T-helper 17 cell (primary cell): ENCODE data around the gene UNC5A. TPM values are rescaled to one million over a fixed set of nuclear protein-coding genes. Genes with fewer than 3 reads are reported as not detected.

Experiments used
- ATAC-seq: fragments of 150-1000 bp; cut with Tn5 transposase; 2 replicates; pipeline ENCODE4 v1.10.0; 2021; ENCODE audit warnings: mild to moderate bottlenecking, moderate library complexity
- DNase-seq, 3 donors: peaks; one replicate each; pipeline versions ENCODE4 v3.0.0 to v3.0.0-alpha.2; 2020 to 2021
- H3K9me3 ChIP-seq: one replicate; pipeline ENCODE4 v1.7.0; 2013; ENCODE audit warnings: low read length, mild to moderate bottlenecking; ENCODE audit not compliant: control insufficient read depth, poor library complexity, severe bottlenecking
- H3K27ac Mint-ChIP-seq: one replicate; pipeline ENCODE4 v1.8.0; 2022; ENCODE audit warnings: mild to moderate bottlenecking, moderate library complexity, mixed read lengths
- H3K27me3 Mint-ChIP-seq: one replicate; pipeline ENCODE4 v1.8.0; 2022; ENCODE audit warnings: mixed read lengths
- H3K36me3 Mint-ChIP-seq: one replicate; pipeline ENCODE4 v1.8.0; 2022; ENCODE audit warnings: low read depth, mixed read lengths
- H3K4me1 Mint-ChIP-seq: one replicate; pipeline ENCODE4 v1.8.0; 2022; ENCODE audit warnings: mild to moderate bottlenecking, mixed read lengths
- H3K4me3 Mint-ChIP-seq: one replicate; pipeline ENCODE4 v1.8.0; 2022; ENCODE audit warnings: mild to moderate bottlenecking, moderate library complexity, mixed read lengths
- total RNA-seq, 4 donors: library from RNA in 2 of 4; stranded (reverse) in 2 of 4; gene quantifications; one replicate each; pipeline ENCODE4 v1.2.3 and lab custom pipeline; 2022 to 2026

The UNC5A gene
- total RNA-seq, 2 donors from 2014 or later: not detected

DNA sequence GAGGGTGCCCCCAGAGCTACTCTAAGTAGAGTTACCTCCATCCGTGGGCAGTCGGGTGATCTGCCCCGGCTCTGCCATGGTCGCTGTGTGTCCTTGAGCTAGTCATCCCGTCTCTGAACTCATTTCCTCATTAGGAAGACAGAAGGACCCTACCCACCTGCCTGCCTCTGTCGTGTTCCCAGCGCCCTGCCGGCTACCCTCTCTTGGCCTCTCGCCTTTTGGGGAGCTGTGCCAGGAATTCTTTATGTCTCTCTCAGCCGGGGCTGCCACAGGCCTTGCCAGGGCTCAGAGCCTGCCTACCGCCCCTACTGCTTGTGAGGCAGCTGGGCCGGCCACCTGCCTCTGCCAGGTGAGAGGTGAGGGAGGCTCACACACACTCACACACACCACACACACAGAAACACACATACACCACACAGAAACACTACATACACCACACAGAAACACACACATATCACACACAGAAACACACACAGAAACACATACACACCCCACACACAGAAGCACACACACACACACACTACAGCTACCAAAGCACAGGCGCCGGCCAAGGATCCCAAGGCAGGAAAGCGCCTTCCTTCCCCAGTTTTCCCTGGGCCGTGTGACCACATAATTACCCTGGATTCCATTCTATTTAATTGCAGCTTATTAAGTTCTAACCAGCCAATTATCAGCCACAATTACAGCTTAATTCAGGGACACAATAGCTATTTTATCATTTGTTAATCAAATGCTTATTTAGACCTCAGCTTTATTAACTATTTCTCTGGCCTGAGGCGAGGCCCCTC, 41.7 kb downstream of the UNC5A start:
- DNase-seq (no peak), ATAC-seq (no peak)
- no peaks in the 10 kb centered on the region for H3K9me3 ChIP-seq
- H3K27ac Mint-ChIP-seq: no peak overlapping the region
- H3K4me3 Mint-ChIP-seq: no peak overlapping the region
- peaks cover 5% of the 10 kb centered on the region for H3K4me1 Mint-ChIP-seq
- H3K27me3 Mint-ChIP-seq: peaks cover 44% of the 10 kb centered on the region
- peaks cover 6% of the 10 kb centered on the region for H3K36me3 Mint-ChIP-seq

DNA sequence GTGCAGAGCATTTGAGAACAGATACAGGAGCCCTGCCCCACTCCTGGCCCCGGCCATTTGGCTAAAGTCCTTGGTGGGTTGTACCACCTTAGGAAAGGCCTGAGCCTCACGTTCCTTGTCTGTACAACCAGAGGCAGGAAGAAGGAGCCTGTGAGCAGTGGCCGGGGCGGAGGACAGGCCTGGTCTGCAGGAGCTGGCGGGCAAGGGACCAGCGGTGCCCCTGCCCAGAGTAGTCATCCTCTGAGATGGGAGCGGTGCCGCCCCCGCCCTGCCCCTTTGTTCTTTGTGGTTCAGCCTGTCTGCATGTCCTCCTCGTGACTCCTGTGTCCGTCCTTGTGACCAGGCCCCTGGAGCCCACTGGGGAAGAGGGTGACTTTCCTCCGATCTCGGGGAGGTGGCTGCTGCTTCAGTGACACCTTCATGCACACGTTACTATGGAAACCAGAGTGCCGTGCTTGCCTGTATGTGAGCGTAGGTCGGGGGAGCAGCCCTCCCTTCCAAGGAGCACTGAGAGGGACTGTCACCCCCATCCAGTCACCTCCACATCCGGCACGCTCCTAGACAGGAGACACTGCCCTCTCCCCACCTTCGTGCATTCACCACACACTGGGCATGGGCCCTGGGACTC, 42.9 kb downstream of the UNC5A start:
- DNase-seq (no peak), ATAC-seq (no peak)
- Mint-ChIP-seq H3K4me3 (no peak overlapping the region), H3K27ac (no peak overlapping the region), H3K36me3 (peaks cover 4% of the 10 kb centered on the region), H3K27me3 (peaks cover 47% of the 10 kb centered on the region), H3K4me1 (peaks cover 5% of the 10 kb centered on the region)
- H3K9me3 ChIP-seq: no peaks in the 10 kb centered on the region

DNA sequence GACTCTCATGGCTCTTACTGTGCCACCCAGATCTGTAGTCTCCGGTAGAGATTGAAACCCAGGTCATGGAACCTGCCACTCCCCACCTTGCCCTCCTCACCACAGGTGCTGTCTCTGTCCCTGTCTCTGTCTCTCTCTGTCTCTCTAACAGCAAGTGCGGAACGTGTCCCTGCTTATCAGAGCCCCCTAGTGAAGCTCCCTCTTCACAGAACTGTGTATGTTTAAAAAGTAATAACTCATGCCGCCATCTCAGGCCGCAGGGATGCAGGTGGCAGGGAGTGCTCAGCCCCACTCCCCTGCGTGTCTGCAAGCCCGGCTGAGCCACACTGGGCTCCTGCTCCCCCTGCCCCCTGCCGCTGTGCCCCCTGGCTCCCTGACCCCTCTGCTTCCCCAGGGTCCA, 43.8 kb downstream of the UNC5A start:
- no peak overlapping the region for H3K4me3 Mint-ChIP-seq
- ATAC-seq (no peak), DNase-seq (no peak)
- no peak overlapping the region for H3K27ac Mint-ChIP-seq
- no peaks in the 10 kb centered on the region for H3K9me3 ChIP-seq
- H3K36me3 Mint-ChIP-seq: peaks cover 4% of the 10 kb centered on the region
- H3K27me3 Mint-ChIP-seq: peaks cover 46% of the 10 kb centered on the region
- peaks cover 7% of the 10 kb centered on the region for H3K4me1 Mint-ChIP-seq

DNA sequence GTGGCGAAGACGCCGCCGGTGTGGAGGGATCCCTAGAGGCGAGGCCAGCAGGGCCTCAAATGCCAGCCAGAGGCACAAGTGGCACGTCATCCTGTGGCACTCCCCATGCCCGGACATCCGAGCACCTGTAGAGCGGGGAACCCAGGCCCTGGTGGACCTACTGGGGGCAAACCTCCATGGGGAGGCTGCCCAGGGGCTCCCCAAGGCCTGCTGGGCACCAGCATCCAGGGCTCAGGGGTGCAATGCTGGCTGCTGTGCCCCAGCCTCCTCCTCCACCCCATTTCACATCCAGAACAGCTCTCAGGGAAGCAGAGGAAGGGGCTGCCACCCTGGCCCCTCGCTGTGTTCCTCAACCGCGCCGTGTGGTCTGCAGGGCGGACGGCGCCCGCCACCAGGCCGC, 45.2 kb downstream of the UNC5A start:
- Mint-ChIP-seq H3K4me3 (no peak overlapping the region), H3K27ac (no peak overlapping the region), H3K27me3 (peaks cover 35% of the 10 kb centered on the region), H3K4me1 (peaks cover 7% of the 10 kb centered on the region), H3K36me3 (peaks cover 2% of the 10 kb centered on the region)
- no peak for DNase-seq
- ATAC-seq: no peak
- H3K9me3 ChIP-seq: no peaks in the 10 kb centered on the region

DNA sequence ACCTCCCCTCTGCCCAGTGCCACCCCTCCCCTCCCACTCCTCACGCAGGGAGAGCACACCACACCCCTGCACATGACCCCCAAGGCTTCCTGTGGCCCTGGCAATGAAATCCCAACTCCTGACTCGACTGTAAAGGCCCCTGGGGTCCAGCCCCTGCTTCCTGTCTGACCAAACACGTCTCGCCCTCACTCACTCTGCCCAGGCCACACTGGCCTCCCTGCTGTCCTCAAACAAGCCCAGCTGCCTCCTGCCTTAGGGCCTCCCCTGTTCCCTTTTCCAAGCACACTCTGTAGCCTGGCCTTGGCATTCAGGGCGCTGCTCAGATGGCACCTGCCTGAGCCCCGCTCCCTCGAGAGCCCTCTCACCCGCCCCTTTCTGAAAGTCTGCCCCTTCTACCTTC, 46.4 kb downstream of the UNC5A start:
- H3K27me3 Mint-ChIP-seq: peaks cover 35% of the 10 kb centered on the region
- H3K4me1 Mint-ChIP-seq: peaks cover 7% of the 10 kb centered on the region
- peaks cover 2% of the 10 kb centered on the region for H3K36me3 Mint-ChIP-seq
- DNase-seq (no peak), ATAC-seq (no peak)
- no peak overlapping the region for H3K27ac Mint-ChIP-seq
- no peaks in the 10 kb centered on the region for H3K9me3 ChIP-seq
- H3K4me3 Mint-ChIP-seq: no peak overlapping the region

DNA sequence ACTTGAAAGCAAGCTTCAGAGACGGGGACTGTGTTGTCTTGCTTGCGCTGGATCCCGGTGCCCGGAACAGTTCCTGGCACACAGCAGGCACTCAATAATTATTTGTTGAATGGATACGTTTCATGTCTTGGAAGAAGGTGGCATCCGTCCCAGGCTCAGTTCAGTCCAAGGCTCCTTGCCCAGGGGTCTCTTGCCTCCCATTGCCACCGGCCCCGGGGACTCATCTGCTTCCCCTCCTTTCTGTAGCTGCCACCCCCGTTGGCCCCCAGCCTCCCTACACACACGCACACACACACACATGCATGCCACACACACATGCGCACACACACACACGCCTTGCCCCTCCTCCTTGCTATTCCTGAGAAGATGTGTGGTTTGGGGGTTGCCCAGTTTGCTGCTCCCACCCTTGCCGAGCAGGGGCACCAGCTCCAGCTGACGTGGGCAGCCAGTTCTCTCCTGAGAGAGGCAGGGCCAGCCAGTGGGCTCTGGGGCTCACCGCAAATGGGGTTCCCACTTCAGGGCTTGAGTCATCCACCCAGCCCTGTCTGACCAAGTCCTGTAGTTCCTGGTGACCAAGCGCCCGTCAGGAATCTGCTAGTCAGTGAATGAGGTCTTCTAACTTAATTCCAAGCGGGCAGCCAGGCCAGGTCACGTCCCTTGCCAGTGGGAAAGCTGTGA, 47.0 kb downstream of the UNC5A start:
- no peaks in the 10 kb centered on the region for H3K36me3 Mint-ChIP-seq
- ATAC-seq: no peak

DNA sequence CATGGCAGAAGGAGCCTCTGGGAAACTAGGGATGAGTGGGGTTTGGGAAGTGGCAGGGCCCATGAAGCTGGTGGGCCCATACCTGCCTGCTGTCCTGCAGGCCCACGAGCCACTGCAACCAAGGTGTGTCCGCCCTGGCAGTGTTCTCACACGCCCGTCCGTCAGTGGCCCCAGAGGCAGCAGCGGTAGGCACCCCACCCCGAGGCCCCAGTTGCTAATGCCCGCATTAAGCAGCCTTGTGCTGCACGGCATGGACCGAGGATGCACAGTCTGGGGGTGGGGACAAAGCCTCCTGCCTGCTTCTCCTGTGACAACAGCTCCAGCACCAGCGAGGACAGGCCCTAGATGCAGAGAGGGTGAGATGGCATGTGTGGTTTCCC, 47.5 kb downstream of the UNC5A start:
- no peaks in the 10 kb centered on the region for H3K36me3 Mint-ChIP-seq
- no peak overlapping the region for H3K27ac Mint-ChIP-seq
- H3K4me3 Mint-ChIP-seq: no peak overlapping the region
- peaks cover 5% of the 10 kb centered on the region for H3K4me1 Mint-ChIP-seq
- ATAC-seq (no peak), DNase-seq (no peak)
- H3K27me3 Mint-ChIP-seq: peaks cover 29% of the 10 kb centered on the region
- no peaks in the 10 kb centered on the region for H3K9me3 ChIP-seq

More for the DNA sequence above, 47.0 kb downstream of the UNC5A start:
- Mint-ChIP-seq H3K4me3 (no peak overlapping the region), H3K27me3 (peaks cover 29% of the 10 kb centered on the region), H3K4me1 (peaks cover 7% of the 10 kb centered on the region), H3K27ac (no peak overlapping the region)
- DNase-seq: no peak
- H3K9me3 ChIP-seq: no peaks in the 10 kb centered on the region

DNA sequence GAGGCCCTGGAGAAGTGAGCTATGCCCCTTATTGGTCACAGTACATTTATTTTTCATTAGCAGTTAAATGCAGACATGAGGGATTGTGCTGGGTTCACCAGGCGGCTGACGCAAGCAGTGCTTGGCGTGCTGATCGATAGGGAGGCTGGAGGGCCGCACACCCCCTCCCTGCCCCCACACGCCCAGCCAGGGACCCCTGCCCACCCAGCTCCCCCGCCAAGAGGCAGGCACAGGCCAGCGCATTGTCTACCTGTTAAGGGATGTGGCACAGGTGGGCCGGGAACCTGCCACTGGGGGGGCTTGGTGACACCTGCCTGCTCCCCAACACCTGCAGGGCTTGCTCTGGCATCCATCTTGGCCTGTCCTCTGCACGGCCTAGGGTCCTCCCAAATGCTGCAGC, 49.6 kb downstream of the UNC5A start:
- ATAC-seq: no peak

DNA sequence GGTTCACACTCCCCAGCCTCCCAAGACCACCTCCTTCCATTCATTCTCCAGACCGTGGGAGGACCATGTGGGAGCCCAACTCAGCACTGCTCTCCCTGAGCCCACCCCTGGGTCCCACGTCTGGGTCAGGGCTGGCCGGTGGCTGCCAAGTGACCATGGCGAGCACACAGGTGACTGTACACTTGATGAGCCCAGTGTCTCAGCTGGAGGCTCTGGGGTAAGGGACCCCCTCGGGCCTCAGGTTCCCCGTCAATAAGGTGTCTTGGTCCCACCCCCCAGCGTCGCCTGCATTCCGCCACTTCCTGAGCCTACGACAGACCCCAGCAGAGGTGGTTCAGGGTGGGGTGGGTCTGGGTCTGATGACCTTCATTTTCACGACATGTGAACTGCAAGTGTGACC, 50.0 kb downstream of the UNC5A start:
- no peak for ATAC-seq
- H3K27me3 Mint-ChIP-seq: peaks cover 35% of the 10 kb centered on the region
- no peak overlapping the region for H3K27ac Mint-ChIP-seq
- H3K9me3 ChIP-seq: no peaks in the 10 kb centered on the region
- no peak for DNase-seq
- H3K36me3 Mint-ChIP-seq: no peaks in the 10 kb centered on the region
- no peak overlapping the region for H3K4me3 Mint-ChIP-seq
- peaks cover 4% of the 10 kb centered on the region for H3K4me1 Mint-ChIP-seq

More for the DNA sequence above, 49.6 kb downstream of the UNC5A start:
- H3K36me3 Mint-ChIP-seq: no peaks in the 10 kb centered on the region
- H3K27ac Mint-ChIP-seq: no peak overlapping the region
- no peak for DNase-seq
- no peak overlapping the region for H3K4me3 Mint-ChIP-seq
- no peaks in the 10 kb centered on the region for H3K9me3 ChIP-seq
- peaks cover 6% of the 10 kb centered on the region for H3K4me1 Mint-ChIP-seq
- H3K27me3 Mint-ChIP-seq: peaks cover 35% of the 10 kb centered on the region

DNA sequence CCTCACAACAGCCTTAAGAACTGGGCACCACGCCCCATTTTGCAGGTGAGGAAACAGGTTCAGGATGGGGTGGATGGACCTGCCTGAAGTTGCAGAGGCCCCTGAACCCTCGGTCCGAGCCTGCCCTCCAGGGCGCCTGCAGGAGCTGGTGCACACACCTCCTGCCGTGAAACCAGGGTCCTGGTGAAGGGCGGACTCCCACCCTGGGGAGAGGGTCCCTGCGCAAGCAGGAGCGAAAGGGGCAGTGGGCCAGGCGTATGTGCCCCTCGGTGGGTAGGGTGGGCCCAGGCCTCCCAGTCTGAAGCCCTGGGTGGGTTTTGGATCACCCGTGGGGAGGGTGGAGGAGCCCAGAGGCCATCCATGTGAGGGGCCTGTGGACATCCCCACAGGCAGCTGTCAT, 50.9 kb downstream of the UNC5A start:
- Mint-ChIP-seq H3K27me3 (peaks cover 44% of the 10 kb centered on the region), H3K27ac (no peak overlapping the region)

DNA sequence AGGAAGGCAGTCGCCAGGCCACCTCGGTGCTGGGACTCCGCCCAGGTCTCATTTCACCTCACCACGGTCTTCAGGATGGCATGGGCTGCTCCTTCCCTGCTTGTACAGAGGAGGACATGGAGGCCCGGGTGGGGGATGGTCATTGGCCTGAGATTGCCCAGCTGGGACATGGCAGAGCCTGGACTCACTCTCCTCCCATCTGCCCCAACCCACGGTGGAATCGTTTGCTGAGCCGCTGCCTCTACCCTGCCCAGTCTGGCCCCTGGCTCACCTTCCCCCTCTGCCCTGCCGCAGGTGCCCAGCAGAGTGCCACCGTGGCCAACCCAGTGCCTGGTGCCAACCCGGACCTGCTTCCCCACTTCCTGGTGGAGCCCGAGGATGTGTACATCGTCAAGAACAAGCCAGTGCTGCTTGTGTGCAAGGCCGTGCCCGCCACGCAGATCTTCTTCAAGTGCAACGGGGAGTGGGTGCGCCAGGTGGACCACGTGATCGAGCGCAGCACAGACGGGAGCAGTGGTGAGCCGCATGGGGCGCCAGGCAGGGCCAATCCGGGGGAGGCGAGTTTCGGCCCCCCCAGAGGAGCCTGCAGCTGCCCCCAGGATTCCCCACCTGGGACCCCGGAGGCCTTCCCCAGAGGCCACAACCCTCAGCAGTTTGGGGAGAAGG, 52.1 kb downstream of the UNC5A start:
- H3K36me3 Mint-ChIP-seq: no peaks in the 10 kb centered on the region
- no peak for DNase-seq
- H3K27me3 Mint-ChIP-seq: peaks cover 46% of the 10 kb centered on the region
- H3K27ac Mint-ChIP-seq: no peak overlapping the region
- H3K9me3 ChIP-seq: no peaks in the 10 kb centered on the region
- peaks cover 6% of the 10 kb centered on the region for H3K4me1 Mint-ChIP-seq
- no peak for ATAC-seq
- no peak overlapping the region for H3K4me3 Mint-ChIP-seq

More for the DNA sequence above, 50.9 kb downstream of the UNC5A start:
- no peak overlapping the region for H3K4me3 Mint-ChIP-seq
- ATAC-seq: no peak
- H3K9me3 ChIP-seq: no peaks in the 10 kb centered on the region
- no peaks in the 10 kb centered on the region for H3K36me3 Mint-ChIP-seq
- no peak for DNase-seq
- peaks cover 4% of the 10 kb centered on the region for H3K4me1 Mint-ChIP-seq

DNA sequence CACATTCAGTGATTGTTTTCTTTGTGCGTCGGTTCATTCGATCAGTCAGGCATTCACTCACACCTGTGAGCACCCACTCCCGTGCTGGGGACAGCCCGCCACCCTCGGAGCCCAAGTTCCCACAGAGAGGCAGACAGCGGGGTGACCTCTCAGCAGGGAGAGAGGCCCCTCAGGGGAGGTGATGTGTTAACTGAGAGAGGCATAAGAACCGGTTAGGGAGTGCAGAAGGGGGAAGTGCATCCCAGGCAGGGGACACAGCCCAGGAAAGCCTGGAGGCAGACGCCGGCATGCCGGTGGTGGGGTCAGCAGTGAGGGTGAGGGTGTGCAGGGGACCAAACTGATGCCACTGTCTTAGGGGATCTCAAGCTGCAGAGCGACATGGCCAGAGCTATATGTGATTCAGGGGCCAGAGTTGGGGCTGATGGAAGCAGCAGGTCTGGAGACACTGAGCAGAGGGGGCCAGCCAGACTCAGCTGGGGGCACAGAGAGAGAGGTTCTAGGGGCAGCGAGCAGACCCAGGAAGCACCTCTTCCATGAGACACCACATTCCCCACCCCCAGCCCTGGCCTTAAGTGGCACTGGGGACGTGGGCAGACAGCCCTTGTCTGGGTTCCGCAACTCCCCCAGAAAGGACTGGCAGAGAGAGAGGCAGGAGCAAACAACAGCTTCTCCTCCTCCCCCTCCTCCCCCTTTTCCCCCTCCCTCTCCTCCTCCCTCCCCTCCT, 52.8 kb downstream of the UNC5A start:
- Mint-ChIP-seq H3K27me3 (peaks cover 46% of the 10 kb centered on the region), H3K4me1 (peaks cover 6% of the 10 kb centered on the region), H3K4me3 (no peak overlapping the region), H3K27ac (no peak overlapping the region), H3K36me3 (no peaks in the 10 kb centered on the region)
- ATAC-seq (no peak), DNase-seq (no peak)
- no peaks in the 10 kb centered on the region for H3K9me3 ChIP-seq

DNA sequence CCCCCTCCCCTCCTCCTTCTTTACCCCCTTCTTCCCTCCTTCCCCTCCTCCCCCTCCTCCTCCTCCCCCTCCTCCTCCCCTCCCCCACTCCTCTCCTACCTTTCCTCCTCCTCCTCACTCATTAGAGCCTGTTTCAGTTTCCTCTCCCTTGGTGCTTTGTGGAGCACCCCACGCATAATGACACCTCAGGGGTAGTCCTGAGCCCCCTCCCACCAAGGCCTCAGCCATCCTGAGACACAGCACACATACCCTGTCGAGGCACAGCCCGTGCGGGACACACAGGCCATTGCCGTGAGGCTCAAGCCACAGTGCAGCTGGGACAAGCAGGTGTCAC, 53.4 kb downstream of the UNC5A start:
- DNase-seq: no peak

More for the DNA sequence above, 53.4 kb downstream of the UNC5A start:
- Mint-ChIP-seq H3K4me3 (no peak overlapping the region), H3K27ac (no peak overlapping the region), H3K36me3 (no peaks in the 10 kb centered on the region), H3K27me3 (peaks cover 46% of the 10 kb centered on the region), H3K4me1 (peaks cover 4% of the 10 kb centered on the region)
- no peaks in the 10 kb centered on the region for H3K9me3 ChIP-seq
- no peak for ATAC-seq
